Lower leg skin (tissue), 4 donors: ENCODE results near the gene VWA5B1. TPM values are rescaled to one million over a fixed set of nuclear protein-coding genes. Genes with fewer than 3 reads are reported as not detected.

Source experiments
- DNase-seq, 2 donors: peaks; one replicate each; pipeline ENCODE4 v3.0.0-alpha.2; 2019; ENCODE audit warnings: low spot score in 2 of 2
- H3K4me3 ChIP-seq: fragments of 200-600 bp; sonication (generic); 2 replicates; pipeline ENCODE4 v1.5.1; 2017; ENCODE audit warnings: mild to moderate bottlenecking, low read depth; ENCODE audit not compliant: poor library complexity, severe bottlenecking
- CTCF ChIP-seq, 3 donors: fragments of 450-650 bp; IDR thresholded peaks; one replicate each; pipeline ENCODE4 v1.5.1; 2016; ENCODE audit warnings: antibody characterized with exemption in 3 of 3, mild to moderate bottlenecking in 3 of 3, moderate library complexity in 2 of 3
- POLR2A ChIP-seq, 2 donors: fragments of 450-650 bp; IDR thresholded peaks; one replicate each; pipeline ENCODE4 v1.6.1; 2016 to 2017; ENCODE audit warnings: antibody characterized with exemption in 2 of 2, mild to moderate bottlenecking in 1 of 2, moderate library complexity in 1 of 2
- WGBS, 2 donors: methylation state at CpG; one replicate each; pipeline ENCODE4 v1.1.5; 2018; 5-methylcytosine and 5-hydroxymethylcytosine counted together
- intact Hi-C: fragments of 100-400 bp; cut with DNase I; formaldehyde crosslinking; loops from one replicate; pipeline ENCODE4 v1.15.0; 2023; ENCODE audit warnings: low total_unique reads
- total RNA-seq, 4 donors: library from RNA; depleted of rRNA; stranded (reverse); fragments of >200 nt; gene quantifications; one replicate each; pipeline ENCODE4 v1.1.0, GENCODE V29; 2016

The VWA5B1 gene
- total RNA-seq, 4 donors from 2014 or later = not detected

DNA sequence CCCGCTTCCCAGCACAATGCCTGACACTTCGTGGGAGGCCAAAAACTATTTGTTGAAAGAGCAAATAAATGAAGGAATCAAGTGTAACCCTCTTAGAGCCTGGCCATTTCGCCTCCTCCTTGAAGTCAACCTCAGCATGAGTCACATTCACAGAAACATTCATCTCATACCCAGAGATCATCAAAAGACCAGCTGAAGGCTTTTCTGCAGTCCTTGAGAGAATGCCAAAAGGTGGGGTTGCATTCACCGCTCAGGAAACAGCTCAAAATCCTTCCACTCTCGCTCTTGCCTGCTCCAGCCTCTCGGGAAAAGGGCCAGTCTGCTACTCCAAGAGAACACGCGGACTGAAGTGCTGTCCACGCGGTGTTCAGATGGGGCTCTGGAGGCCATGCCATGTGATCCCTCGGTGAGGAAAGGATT, 90.0 kb downstream of the VWA5B1 start:
- 34 to 38% methylated on average over 11 of the region's 11 CpGs for WGBS, 2 donors
- TF ChIP-seq POLR2A (IDR thresholded peaks at IDR 0.05) (no peak), CTCF (IDR thresholded peaks at IDR 0.05) (no peak)
- intact Hi-C loops = loop anchor here (10.0 kb wide), 1 partner anchor 104 kb away; the partner anchor contains the start of gene CAMK2N1
- H3K4me3 ChIP-seq = no peak overlapping the region
- DNase-seq = no peak

- TF ChIP-seq CTCF (IDR thresholded peaks at IDR 0.05) (no peak), POLR2A (IDR thresholded peaks at IDR 0.05) (no peak)
- 63 to 76% methylated on average over 5 of the region's 5 CpGs for WGBS, 2 donors
- DNase-seq = no peak
- intact Hi-C loops = loop anchor here (10.0 kb wide), 1 partner anchor 104 kb away; the partner anchor contains the start of gene CAMK2N1
- no peak overlapping the region for H3K4me3 ChIP-seq
Observed at GRCh38 chr1:20381045-20381641, 90.5 kb downstream of the VWA5B1 start.

GRCh38 chr1:20381961-20382360, 91.3 kb downstream of the VWA5B1 start:
- no peak overlapping the region for H3K4me3 ChIP-seq
- TF ChIP-seq CTCF (IDR thresholded peaks at IDR 0.05) (no peak), POLR2A (IDR thresholded peaks at IDR 0.05) (no peak)
- DNase-seq = no peak
- intact Hi-C loops = loop anchor here (10.0 kb wide), 1 partner anchor 103 kb away; the partner anchor contains the start of gene CAMK2N1
- whole genome bisulfite sequencing, 2 donors = 69 to 81% methylated on average over 2 of the region's 2 CpGs

DNA sequence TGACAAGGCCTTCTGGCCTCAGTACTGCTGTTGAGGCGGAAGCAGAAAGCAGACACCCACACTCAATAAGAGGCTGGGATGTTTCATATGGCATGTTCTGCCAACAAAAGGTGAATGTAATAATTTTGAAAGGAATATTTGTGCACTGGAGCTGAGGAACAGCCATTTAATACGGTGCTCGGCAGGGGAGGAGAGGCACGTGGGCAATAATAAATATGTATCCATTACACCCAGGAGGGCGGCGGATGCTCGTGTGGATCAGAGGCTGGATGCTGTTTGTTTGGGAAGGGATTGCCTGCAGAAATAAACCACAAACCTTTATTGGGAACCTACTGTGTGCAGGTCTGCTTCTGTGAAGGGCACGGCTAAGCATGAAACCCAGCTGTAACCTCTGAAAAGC, 92.0 kb downstream of the VWA5B1 start:
- TF ChIP-seq POLR2A (IDR thresholded peaks at IDR 0.05) = no peak
- no peak for TF ChIP-seq CTCF (IDR thresholded peaks at IDR 0.05)
- WGBS, 2 donors = 77 to 80% methylated on average over 8 of the region's 8 CpGs
- no peak for DNase-seq
- intact Hi-C loops = loop anchor here (10.0 kb wide), 1 partner anchor 102 kb away; the partner anchor contains the start of gene CAMK2N1
- H3K4me3 ChIP-seq = no peak overlapping the region

DNA sequence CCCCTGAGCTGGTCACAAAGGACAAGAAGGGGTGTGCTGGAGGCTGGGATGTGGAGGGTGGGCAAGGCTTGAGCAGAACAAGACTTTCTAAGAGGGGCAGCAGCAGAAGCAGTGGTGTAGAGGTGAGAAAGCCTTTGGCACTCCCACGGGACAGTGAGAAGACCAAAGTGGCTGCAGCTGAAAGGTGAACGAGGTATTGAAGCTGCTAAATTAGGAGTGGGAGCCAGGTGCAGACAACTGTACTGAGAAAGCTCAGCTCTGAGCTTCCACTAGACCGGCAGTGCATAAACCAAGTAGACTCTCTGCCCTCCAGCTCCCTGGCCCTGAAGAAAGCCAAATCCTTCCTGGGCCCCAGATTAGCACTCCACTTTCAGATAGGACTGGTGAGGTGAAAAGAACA, 93.0 kb downstream of the VWA5B1 start:
- WGBS, 2 donors = 41 to 48% methylated on average over 3 of the region's 3 CpGs
- intact Hi-C loops = loop anchor here (10.0 kb wide), 1 partner anchor 101 kb away; the partner anchor contains the start of gene CAMK2N1
- no peak overlapping the region for H3K4me3 ChIP-seq
- DNase-seq = no peak
- no peak for TF ChIP-seq CTCF (IDR thresholded peaks at IDR 0.05)
- no peak for TF ChIP-seq POLR2A (IDR thresholded peaks at IDR 0.05)
